OCI-LY7 (cell line): ENCODE results near the gene EFNA5. TPM values are rescaled to one million over a fixed set of nuclear protein-coding genes. Genes with fewer than 3 reads are reported as not detected.

Experiments
- BruUV-seq: library from RNA; stranded (reverse); fragments of 400-500 nt; replicated peaks from 2 replicates; lab custom pipeline; 2021; lab: Mats Ljungman, UMichigan
- CTCF ChIA-PET: fragments of 300-600 bp; sonication (Branson Sonifier 250); formaldehyde crosslinking; loops from one replicate; lab custom pipeline; 2022; ENCODE audit warnings: antibody characterized with exemption; ENCODE audit not compliant: unreplicated experiment; lab: Charles Lee
- POLR2A ChIA-PET: fragments of 300-600 bp; sonication (Branson Sonifier 250); formaldehyde crosslinking; loops from one replicate; lab custom pipeline; 2022; ENCODE audit warnings: antibody characterized with exemption; lab: Charles Lee
- DNase-seq: peaks from one replicate; pipeline ENCODE4 v3.0.0-alpha.2; 2015; ENCODE audit warnings: low spot score
- H2AFZ ChIP-seq: fragments of 200-600 bp; sonication (generic), shearing (Covaris generic); 2 replicates; pipeline ENCODE4 v1.6.1; 2014; ENCODE audit warnings: mild to moderate bottlenecking, antibody characterized with exemption, low read length, moderate library complexity
- H3K27ac ChIP-seq: fragments of 200-600 bp; sonication (generic); 2 replicates; pipeline ENCODE4 v1.5.1; 2014; ENCODE audit warnings: mixed run types, low read depth, mild to moderate bottlenecking, moderate library complexity, low read length, inconsistent platforms; ENCODE audit not compliant: poor library complexity, severe bottlenecking
- H3K36me3 ChIP-seq: fragments of 200-600 bp; sonication (generic); 2 replicates; pipeline ENCODE4 v1.6.1; 2014; ENCODE audit warnings: mild to moderate bottlenecking, antibody characterized with exemption, low read length, moderate library complexity, mixed read lengths; ENCODE audit not compliant: insufficient read depth
- H3K4me1 ChIP-seq: fragments of 200-600 bp; sonication (generic); 2 replicates; pipeline ENCODE4 v1.5.1; 2014; ENCODE audit warnings: mild to moderate bottlenecking, low read length; ENCODE audit not compliant: insufficient read depth, poor library complexity, severe bottlenecking
- H3K4me2 ChIP-seq: fragments of 200-600 bp; sonication (generic); 2 replicates; pipeline ENCODE4 v1.6.1; 2014; ENCODE audit warnings: mild to moderate bottlenecking, low read length
- H3K4me3 ChIP-seq: fragments of 200-600 bp; sonication (generic); 2 replicates; pipeline ENCODE4 v1.5.1; 2014; ENCODE audit warnings: mild to moderate bottlenecking, low read depth, low read length; ENCODE audit not compliant: poor library complexity, severe bottlenecking
- H3K79me2 ChIP-seq: fragments of 200-600 bp; sonication (generic); 2 replicates; pipeline ENCODE4 v1.6.1; 2016; ENCODE audit warnings: low read depth, mild to moderate bottlenecking, low read length, moderate library complexity, mixed read lengths; ENCODE audit not compliant: insufficient read depth
- H3K9me2 ChIP-seq: fragments of 200-600 bp; sonication (generic); 2 replicates; pipeline ENCODE4 v1.6.1; 2016; ENCODE audit warnings: mild to moderate bottlenecking, low read length, mixed read lengths; ENCODE audit not compliant: insufficient read depth
- H3K9me3 ChIP-seq: fragments of 200-600 bp; sonication (generic); 2 replicates; pipeline ENCODE4 v1.6.1; 2014; ENCODE audit warnings: mild to moderate bottlenecking, mixed run types, low read length, mixed read lengths
- H4K20me1 ChIP-seq: fragments of 200-600 bp; sonication (generic); 2 replicates; pipeline ENCODE4 v1.6.1; 2014; ENCODE audit warnings: mild to moderate bottlenecking, antibody characterized with exemption, low read length, moderate library complexity, mixed read lengths; ENCODE audit not compliant: insufficient read depth
- EZH2phosphoT487 ChIP-seq: fragments of 200-600 bp; sonication (generic); IDR thresholded peaks from 2 replicates; pipeline ENCODE4 v1.6.1; 2018; ENCODE audit warnings: low read depth, borderline replicate concordance, mild to moderate bottlenecking, mixed run types, antibody characterized with exemption, low read length, moderate library complexity, mixed read lengths
- intact Hi-C: fragments of 100-400 bp; cut with micrococcal nuclease; formaldehyde crosslinking; loops from one replicate; pipeline ENCODE4 v1.10.0; 2022; ENCODE audit not compliant: unreplicated experiment
- total RNA-seq, 2 experiments: library from RNA; depleted of rRNA in 1 of 2; stranded (reverse); fragments of >200 nt in 1 of 2; shearing (Covaris generic) in 1 of 2; gene quantifications; 2 replicates each; pipeline ENCODE4 v1.2.3, GENCODE V29; 2014 to 2022
- TF ChIP-seq, protein P1 (sequence below): fragments of 200-600 bp; sonication (generic); conservative IDR thresholded peaks from 2 replicates; pipeline ENCODE4 v1.5.1; 2014; ENCODE audit warnings: mild to moderate bottlenecking, antibody characterized with exemption, low read length, moderate library complexity, mixed read lengths

The EFNA5 gene
- total RNA-seq, 2 experiments from 2014 or later = 2.1 to 3.1 TPM

DNA sequence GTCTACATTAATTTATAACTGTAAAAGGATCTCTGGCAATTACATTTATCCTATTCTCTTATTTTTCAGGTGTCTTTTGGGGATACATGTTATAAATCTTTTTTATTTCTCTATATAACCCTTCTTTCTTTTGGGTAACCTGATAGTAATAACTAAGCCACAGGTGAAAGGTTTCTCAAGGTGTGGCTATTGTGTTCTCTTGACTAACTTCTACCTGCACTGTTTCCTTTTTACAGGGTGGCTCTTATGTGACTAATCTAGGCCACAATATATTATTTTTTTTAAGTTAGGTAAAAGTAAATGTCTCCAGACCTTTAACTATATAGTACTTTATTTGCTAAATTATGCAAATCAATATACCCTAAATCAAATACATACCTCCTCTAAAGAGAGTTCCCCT is 193.2 kb downstream of the EFNA5 start:
- H3K79me2 ChIP-seq = no peaks in the 10 kb centered on the region

DNA sequence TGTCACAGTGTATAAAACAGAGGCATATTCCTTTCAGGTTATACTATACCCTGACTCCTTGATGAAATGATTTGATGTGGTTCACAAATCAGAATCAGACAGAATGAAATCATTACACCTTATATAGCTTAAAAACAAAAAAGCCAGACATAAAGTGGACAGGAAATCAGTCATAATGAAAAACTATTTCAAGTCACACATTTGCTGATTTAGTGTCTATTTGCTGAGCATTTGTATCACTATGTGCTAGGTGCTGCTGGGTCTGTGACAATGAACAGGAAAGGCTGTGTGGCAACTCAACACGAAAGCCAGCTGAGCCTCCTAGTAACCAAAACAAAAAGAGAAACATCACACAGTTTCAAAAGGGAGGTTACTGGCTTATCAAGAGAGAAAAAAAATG is 194.0 kb downstream of the EFNA5 start:
- intact Hi-C loops = no loop called here
- no peaks in the 10 kb centered on the region for H3K36me3 ChIP-seq
- H4K20me1 ChIP-seq = no peaks in the 10 kb centered on the region
- peak; percentile 71 for DNase-seq
- no peak overlapping the region for H3K4me3 ChIP-seq
- ChIA-PET CTCF (interaction anchor here (1.0 kb wide), 1 partner anchor 12 kb away, joined by 5 read pairs; no protein-coding TSS in a partner anchor), POLR2A (interaction anchor here (0.5 to 2.9 kb wide), 21 partner anchors 9 to 298 kb away, joined by 3 to 23 read pairs (median 3); no protein-coding TSS in a partner anchor)
- peak overlapping the region; percentile 66 for H2AFZ ChIP-seq
- TF ChIP-seq, protein P1, sequence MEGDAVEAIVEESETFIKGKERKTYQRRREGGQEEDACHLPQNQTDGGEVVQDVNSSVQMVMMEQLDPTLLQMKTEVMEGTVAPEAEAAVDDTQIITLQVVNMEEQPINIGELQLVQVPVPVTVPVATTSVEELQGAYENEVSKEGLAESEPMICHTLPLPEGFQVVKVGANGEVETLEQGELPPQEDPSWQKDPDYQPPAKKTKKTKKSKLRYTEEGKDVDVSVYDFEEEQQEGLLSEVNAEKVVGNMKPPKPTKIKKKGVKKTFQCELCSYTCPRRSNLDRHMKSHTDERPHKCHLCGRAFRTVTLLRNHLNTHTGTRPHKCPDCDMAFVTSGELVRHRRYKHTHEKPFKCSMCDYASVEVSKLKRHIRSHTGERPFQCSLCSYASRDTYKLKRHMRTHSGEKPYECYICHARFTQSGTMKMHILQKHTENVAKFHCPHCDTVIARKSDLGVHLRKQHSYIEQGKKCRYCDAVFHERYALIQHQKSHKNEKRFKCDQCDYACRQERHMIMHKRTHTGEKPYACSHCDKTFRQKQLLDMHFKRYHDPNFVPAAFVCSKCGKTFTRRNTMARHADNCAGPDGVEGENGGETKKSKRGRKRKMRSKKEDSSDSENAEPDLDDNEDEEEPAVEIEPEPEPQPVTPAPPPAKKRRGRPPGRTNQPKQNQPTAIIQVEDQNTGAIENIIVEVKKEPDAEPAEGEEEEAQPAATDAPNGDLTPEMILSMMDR = no peak
- TF ChIP-seq EZH2phosphoT487 = no peak
- H3K9me2 ChIP-seq = no peaks in the 10 kb centered on the region
- H3K9me3 ChIP-seq = no peaks in the 10 kb centered on the region
- H3K4me2 ChIP-seq = peak overlapping the region; percentile 48
- H3K27ac ChIP-seq = peak overlapping the region; percentile 15
- peaks cover 39% of the 10 kb centered on the region for H3K4me1 ChIP-seq
- H3K79me2 ChIP-seq = no peaks in the 10 kb centered on the region
- BruUV-seq = no TSS peak

More for the DNA sequence above, 193.2 kb downstream of the EFNA5 start:
- Histone ChIP-seq H3K4me1 (peaks cover 39% of the 10 kb centered on the region), H3K9me2 (no peaks in the 10 kb centered on the region), H4K20me1 (no peaks in the 10 kb centered on the region), H3K4me3 (no peak overlapping the region), H3K4me2 (peak overlapping the region; percentile 48), H3K9me3 (no peaks in the 10 kb centered on the region), H3K27ac (no peak overlapping the region), H3K36me3 (no peaks in the 10 kb centered on the region), H2AFZ (peak overlapping the region; percentile 66; the same call in 1 of the 2 replicates)
- ChIA-PET POLR2A (interaction anchor here (0.6 to 2.9 kb wide), 6 partner anchors 12 to 53 kb away, joined by 3 to 23 read pairs (median 3); no protein-coding TSS in a partner anchor), CTCF (no interaction called here)
- TF ChIP-seq EZH2phosphoT487 = no peak
- intact Hi-C loops = no loop called here
- BruUV-seq = no TSS peak
- DNase-seq = no peak

DNA sequence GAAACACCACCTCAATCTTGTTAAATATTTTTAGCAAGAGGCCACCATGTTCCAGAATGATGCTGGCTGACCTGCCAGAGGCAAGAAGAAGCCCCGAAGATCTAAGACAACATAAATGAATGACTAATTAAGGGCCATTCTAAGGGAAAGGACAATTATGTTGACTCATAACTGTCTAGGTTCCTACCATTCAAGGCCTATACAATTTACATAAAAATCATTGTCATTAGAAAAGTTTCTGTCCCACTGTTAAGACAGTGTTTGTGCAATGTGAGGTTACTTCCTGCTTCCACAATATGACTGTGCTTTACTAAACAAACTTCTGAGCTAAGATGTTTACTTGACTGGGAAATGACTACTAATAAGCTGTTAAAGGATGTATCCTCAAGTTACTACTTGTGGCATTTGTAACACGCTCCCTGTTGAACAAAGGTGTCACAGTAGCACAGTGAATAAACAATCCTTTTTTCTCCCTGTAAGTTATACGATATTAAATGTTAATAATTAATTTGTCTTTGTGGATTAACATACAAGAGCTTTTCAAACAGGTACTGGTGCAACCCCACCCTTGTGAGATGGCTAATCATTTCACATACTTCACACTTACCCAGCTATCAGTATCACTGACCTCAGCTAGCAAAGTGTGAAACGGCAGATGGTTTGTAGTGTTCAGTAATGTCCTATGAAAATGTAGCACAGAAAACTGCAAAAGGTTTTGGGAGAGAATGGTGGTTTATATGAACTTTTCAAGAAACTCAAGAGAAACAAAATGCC is 195.8 kb downstream of the EFNA5 start:
- no peak overlapping the region for H3K27ac ChIP-seq
- ChIA-PET CTCF (interaction anchor here (1.0 kb wide), 1 partner anchor 11 kb away, joined by 5 read pairs; no protein-coding TSS in a partner anchor), POLR2A (interaction anchor here (0.7 to 2.5 kb wide), 9 partner anchors 9 to 38 kb away, joined by 3 to 12 read pairs (median 4); no protein-coding TSS in a partner anchor)
- BruUV-seq = no TSS peak
- no peak overlapping the region for H3K4me3 ChIP-seq
- intact Hi-C loops = no loop called here
- no peak for TF ChIP-seq EZH2phosphoT487
- TF ChIP-seq, protein P1 = no peak
- H2AFZ ChIP-seq = peak overlapping the region; percentile 93
- H3K36me3 ChIP-seq = no peaks in the 10 kb centered on the region
- peaks cover 39% of the 10 kb centered on the region for H3K4me1 ChIP-seq
- no peaks in the 10 kb centered on the region for H4K20me1 ChIP-seq
- no peaks in the 10 kb centered on the region for H3K9me2 ChIP-seq
- 0 out of 2 replicates have a peak overlapping the region, but pooled peaks have one; percentile 19 for H3K4me2 ChIP-seq
- H3K79me2 ChIP-seq = no peaks in the 10 kb centered on the region
- DNase-seq = no peak
- H3K9me3 ChIP-seq = no peaks in the 10 kb centered on the region
